GM23338 (cell line): ENCODE results near the gene IFT88. TPM values are rescaled to one million over a fixed set of nuclear protein-coding genes. Genes with fewer than 3 reads are reported as not detected.

Source experiments
- ATAC-seq: fragments of 200-7000 bp; cut with Tn5 transposase; 3 replicates; pipeline ENCODE4 v1.9.1; 2020
- DNase-seq: peaks from one replicate; pipeline ENCODE4 v3.0.0-alpha.2; 2015; ENCODE audit warnings: low spot score
- H2AFZ ChIP-seq: fragments of 200-600 bp; sonication (generic); 2 replicates; pipeline ENCODE4 v1.8.0; 2016; ENCODE audit warnings: antibody characterized with exemption, mild to moderate bottlenecking, moderate library complexity
- H3F3A ChIP-seq: fragments of 200-600 bp; sonication (generic); replicated peaks from 2 replicates; pipeline ENCODE4 v1.8.0; 2017; ENCODE audit warnings: antibody characterized with exemption, mixed run types, low read depth
- H3K27ac ChIP-seq: fragments of 200-600 bp; sonication (generic); 2 replicates; pipeline ENCODE4 v1.6.1; 2016; ENCODE audit warnings: low read depth
- H3K27me3 ChIP-seq: fragments of 200-600 bp; sonication (generic); 2 replicates; pipeline ENCODE4 v1.8.0; 2016; ENCODE audit warnings: mild to moderate bottlenecking, mixed run types, moderate library complexity; ENCODE audit not compliant: insufficient read depth
- H3K36me3 ChIP-seq: fragments of 200-600 bp; sonication (generic); 2 replicates; pipeline ENCODE4 v1.8.0; 2016; ENCODE audit warnings: mild to moderate bottlenecking; ENCODE audit not compliant: insufficient read depth
- H3K4me1 ChIP-seq: fragments of 200-600 bp; sonication (generic); 2 replicates; pipeline ENCODE4 v1.8.0; 2016; ENCODE audit warnings: mild to moderate bottlenecking, moderate library complexity; ENCODE audit not compliant: insufficient read depth
- H3K4me2 ChIP-seq: fragments of 200-600 bp; sonication (generic); 2 replicates; pipeline ENCODE4 v1.7.1; 2017; ENCODE audit warnings: mixed run types
- H3K4me3 ChIP-seq: fragments of 200-600 bp; sonication (generic); 2 replicates; pipeline ENCODE4 v1.6.1; 2016; ENCODE audit warnings: mixed run types
- H3K79me2 ChIP-seq: fragments of 200-600 bp; sonication (generic); replicated peaks from 2 replicates; pipeline ENCODE4 v1.8.0; 2017; ENCODE audit warnings: mild to moderate bottlenecking; ENCODE audit not compliant: insufficient read depth
- H3K9me2 ChIP-seq: fragments of 200-600 bp; sonication (generic); 2 replicates; pipeline ENCODE4 v1.8.0; 2017; ENCODE audit not compliant: insufficient read depth
- H4K20me1 ChIP-seq: fragments of 200-600 bp; sonication (generic); replicated peaks from 2 replicates; pipeline ENCODE4 v1.8.0; 2017; ENCODE audit warnings: mild to moderate bottlenecking; ENCODE audit not compliant: insufficient read depth
- H3K27ac Mint-ChIP-seq: 2 replicates; pipeline ENCODE4 v1.8.0; 2020; ENCODE audit warnings: inconsistent platforms, mild to moderate bottlenecking, moderate library complexity, mixed read lengths
- H3K27me3 Mint-ChIP-seq: 3 replicates; pipeline ENCODE4 v1.8.0; 2022; ENCODE audit warnings: low read depth, mild to moderate bottlenecking, moderate library complexity, mixed read lengths, inconsistent platforms; ENCODE audit not compliant: insufficient read depth, poor library complexity
- H3K36me3 Mint-ChIP-seq: 3 replicates; pipeline ENCODE4 v1.8.0; 2021; ENCODE audit warnings: low read depth, mild to moderate bottlenecking, inconsistent platforms, moderate library complexity, mixed read lengths
- H3K4me1 Mint-ChIP-seq: 3 replicates; pipeline ENCODE4 v1.8.0; 2020; ENCODE audit warnings: mild to moderate bottlenecking, inconsistent platforms, mixed read lengths
- H3K4me3 Mint-ChIP-seq: 3 replicates; pipeline ENCODE4 v1.8.0; 2021; ENCODE audit warnings: moderate library complexity, mild to moderate bottlenecking, inconsistent platforms, mixed read lengths
- H3K9me3 Mint-ChIP-seq: 3 replicates; pipeline ENCODE4 v1.8.0; 2020; ENCODE audit warnings: moderate library complexity, mild to moderate bottlenecking, inconsistent platforms, mixed read lengths
- CREB1 ChIP-seq: fragments of 250-450 bp; sonication (Bioruptor Pico); IDR thresholded peaks from 2 replicates; pipeline ENCODE4 v1.5.0; 2020; ENCODE audit warnings: low read depth, mild to moderate bottlenecking, moderate library complexity
- EZH2 ChIP-seq: fragments of 200-600 bp; sonication (generic); IDR thresholded peaks from one replicate; pipeline ENCODE4 v1.8.0; 2017; ENCODE audit warnings: antibody characterized with exemption, mild to moderate bottlenecking, low read depth; ENCODE audit not compliant: unreplicated experiment
- EZH2phosphoT487 ChIP-seq: fragments of 200-600 bp; sonication (generic); IDR thresholded peaks from one replicate; pipeline ENCODE4 v1.8.1; 2018; ENCODE audit warnings: antibody characterized with exemption; ENCODE audit not compliant: unreplicated experiment
- NANOG ChIP-seq: IDR thresholded peaks from 2 replicates; pipeline ENCODE4 v1.6.1; 2016; ENCODE audit warnings: antibody characterized with exemption, borderline replicate concordance
- REST ChIP-seq: IDR thresholded peaks from one replicate; pipeline ENCODE4 v1.6.1; 2018; ENCODE audit warnings: antibody characterized with exemption; ENCODE audit not compliant: unreplicated experiment
- STAT1 ChIP-seq: IDR thresholded peaks from one replicate; pipeline ENCODE4 v1.6.1; 2016; ENCODE audit warnings: antibody characterized with exemption; ENCODE audit not compliant: unreplicated experiment
- ZNF331 ChIP-seq: fragments of 250-450 bp; sonication (Bioruptor Pico); IDR thresholded peaks from 2 replicates; pipeline ENCODE4 v1.5.0; 2020; ENCODE audit warnings: low read depth, mild to moderate bottlenecking, moderate library complexity
- polyA plus RNA-seq: library from polyadenylated mRNA; unstranded; fragments of >200 nt; fragmentation: Nextera tagmentation; extraction: Ambion mirVana; gene quantifications from 2 replicates; pipeline ENCODE4 v1.2.1, GENCODE V29; 2016
- total RNA-seq: library from RNA; depleted of rRNA; stranded (reverse); fragments of >200 nt; shearing (Covaris generic); gene quantifications from 2 replicates; pipeline ENCODE4 v1.2.3, GENCODE V29; 2014
- TF ChIP-seq, protein P1 (sequence below), 2 experiments: fragments of 200-600 bp in 1 of 2; sonication (generic) in 1 of 2; conservative IDR thresholded peaks; 2 replicates each; pipeline versions ENCODE4 v1.5.1 to v1.6.1; 2016 to 2017; ENCODE audit warnings: antibody characterized with exemption in 2 of 2, low read depth in 2 of 2, mild to moderate bottlenecking in 2 of 2, moderate library complexity in 1 of 2

The IFT88 gene
- total and polyA plus RNA-seq, 2 experiments from 2014 or later = 8.2 to 8.7 TPM

DNA sequence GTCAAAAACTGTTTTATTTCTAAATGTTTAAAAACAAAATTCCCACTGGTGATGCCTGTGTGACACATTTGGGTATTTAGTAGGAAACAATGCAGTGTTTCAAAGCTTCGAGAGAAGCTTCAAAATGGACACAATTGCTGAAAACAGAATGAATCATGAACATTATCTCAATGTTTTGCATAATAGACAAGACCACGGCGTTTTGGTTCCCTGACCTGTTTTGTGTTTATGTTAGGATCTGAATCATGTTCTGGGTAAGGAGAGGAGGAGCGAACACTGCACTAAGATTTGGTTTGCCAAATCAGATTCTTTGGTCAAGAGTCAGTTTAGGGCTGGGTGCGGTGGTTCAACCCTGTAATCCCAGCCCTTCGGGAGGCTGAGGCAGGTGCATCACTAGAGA lies 42.2 kb downstream of the IFT88 start (continued):
- TF ChIP-seq REST = no peak

DNA sequence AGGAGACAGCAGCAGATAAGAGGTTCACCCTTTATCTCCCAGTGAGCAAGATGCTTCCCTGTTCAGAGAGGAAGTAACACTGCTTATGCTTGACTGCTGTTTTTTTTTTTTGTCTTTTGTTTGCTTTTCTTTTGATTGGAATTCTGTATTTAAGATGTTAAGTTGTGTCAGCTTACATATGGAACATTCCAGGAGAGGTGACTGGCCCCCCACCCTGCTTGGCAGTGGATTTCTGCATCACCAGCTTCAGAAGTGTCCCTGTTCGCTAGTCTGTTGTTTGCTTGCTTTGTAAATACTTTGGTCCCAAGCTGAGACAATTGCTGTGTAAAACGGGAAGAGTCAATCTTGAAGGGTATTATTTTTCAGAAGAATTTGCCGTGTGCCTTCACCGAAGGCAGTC lies 43.0 kb downstream of the IFT88 start:
- Histone ChIP-seq H3K36me3 (no peaks in the 10 kb centered on the region), H3K4me2 (no peak overlapping the region), H3K4me1 (no peaks in the 10 kb centered on the region), H3K79me2 (no peaks in the 10 kb centered on the region), H3K27ac (no peak overlapping the region), H2AFZ (no peak overlapping the region), H4K20me1 (no peaks in the 10 kb centered on the region), H3F3A (no peaks in the 10 kb centered on the region), H3K27me3 (no peaks in the 10 kb centered on the region), H3K4me3 (no peak overlapping the region), H3K9me2 (no peaks in the 10 kb centered on the region)
- no peak for ATAC-seq
- H3K27ac Mint-ChIP-seq = no peak overlapping the region; the same call in 1 of the 2 replicates
- H3K4me3 Mint-ChIP-seq = no peak overlapping the region
- H3K27me3 Mint-ChIP-seq = peaks cover 2% of the 10 kb centered on the region
- TF ChIP-seq REST (no peak), EZH2phosphoT487 (no peak), EZH2 (no peak), ZNF331 (CRISPR knock-in tag) (no peak), CREB1 (CRISPR knock-in tag) (no peak), NANOG (no peak), STAT1 (no peak)
- TF ChIP-seq, protein P1, sequence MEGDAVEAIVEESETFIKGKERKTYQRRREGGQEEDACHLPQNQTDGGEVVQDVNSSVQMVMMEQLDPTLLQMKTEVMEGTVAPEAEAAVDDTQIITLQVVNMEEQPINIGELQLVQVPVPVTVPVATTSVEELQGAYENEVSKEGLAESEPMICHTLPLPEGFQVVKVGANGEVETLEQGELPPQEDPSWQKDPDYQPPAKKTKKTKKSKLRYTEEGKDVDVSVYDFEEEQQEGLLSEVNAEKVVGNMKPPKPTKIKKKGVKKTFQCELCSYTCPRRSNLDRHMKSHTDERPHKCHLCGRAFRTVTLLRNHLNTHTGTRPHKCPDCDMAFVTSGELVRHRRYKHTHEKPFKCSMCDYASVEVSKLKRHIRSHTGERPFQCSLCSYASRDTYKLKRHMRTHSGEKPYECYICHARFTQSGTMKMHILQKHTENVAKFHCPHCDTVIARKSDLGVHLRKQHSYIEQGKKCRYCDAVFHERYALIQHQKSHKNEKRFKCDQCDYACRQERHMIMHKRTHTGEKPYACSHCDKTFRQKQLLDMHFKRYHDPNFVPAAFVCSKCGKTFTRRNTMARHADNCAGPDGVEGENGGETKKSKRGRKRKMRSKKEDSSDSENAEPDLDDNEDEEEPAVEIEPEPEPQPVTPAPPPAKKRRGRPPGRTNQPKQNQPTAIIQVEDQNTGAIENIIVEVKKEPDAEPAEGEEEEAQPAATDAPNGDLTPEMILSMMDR (conservative IDR thresholded peaks at IDR 0.05; ENCODE audit: low read depth in 2 of 2) = no peak
- no peaks in the 10 kb centered on the region for H3K36me3 Mint-ChIP-seq
- DNase-seq = peak; percentile 3
- no peaks in the 10 kb centered on the region for H3K9me3 Mint-ChIP-seq
- H3K4me1 Mint-ChIP-seq = peaks cover 3% of the 10 kb centered on the region; the same call in 2 of the 3 replicates
